ENCODE data around the gene OR2L8.
"Not testable (repeated sequence)": the region's sequence is repeated elsewhere in the genome, so short reads cannot be mapped to it uniquely, and the experiment has no call there.

Gene OR2L8, protein sequence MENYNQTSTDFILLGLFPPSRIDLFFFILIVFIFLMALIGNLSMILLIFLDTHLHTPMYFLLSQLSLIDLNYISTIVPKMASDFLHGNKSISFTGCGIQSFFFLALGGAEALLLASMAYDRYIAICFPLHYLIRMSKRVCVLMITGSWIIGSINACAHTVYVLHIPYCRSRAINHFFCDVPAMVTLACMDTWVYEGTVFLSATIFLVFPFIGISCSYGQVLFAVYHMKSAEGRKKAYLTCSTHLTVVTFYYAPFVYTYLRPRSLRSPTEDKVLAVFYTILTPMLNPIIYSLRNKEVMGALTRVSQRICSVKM

DNA sequence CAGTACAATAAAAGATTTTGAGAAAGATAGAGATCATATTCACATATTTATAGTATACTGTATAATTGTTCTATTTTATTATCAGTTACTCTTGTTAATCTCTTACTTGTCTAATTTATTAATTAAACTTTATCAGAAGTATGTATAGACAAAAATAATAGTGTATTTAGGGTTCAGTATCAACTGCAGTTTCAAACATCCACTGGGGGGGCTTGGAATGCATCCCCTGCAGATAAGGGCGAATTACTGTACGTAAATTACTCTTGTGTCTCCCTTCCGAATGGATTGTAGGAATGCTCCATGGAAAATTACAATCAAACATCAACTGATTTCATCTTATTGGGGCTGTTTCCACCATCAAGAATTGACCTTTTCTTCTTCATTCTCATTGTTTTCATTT lies at the start of gene OR2L8:
Gene OR2L8, plus strand, starts transcription at position 301 of the 400 bp plus-strand sequence. Its CDS starts 0 bp downstream, at position 301.
- in situ Hi-C loops (cut with MboI; ENCODE audit: low sequenced_read_pairs): no loop called here

DNA sequence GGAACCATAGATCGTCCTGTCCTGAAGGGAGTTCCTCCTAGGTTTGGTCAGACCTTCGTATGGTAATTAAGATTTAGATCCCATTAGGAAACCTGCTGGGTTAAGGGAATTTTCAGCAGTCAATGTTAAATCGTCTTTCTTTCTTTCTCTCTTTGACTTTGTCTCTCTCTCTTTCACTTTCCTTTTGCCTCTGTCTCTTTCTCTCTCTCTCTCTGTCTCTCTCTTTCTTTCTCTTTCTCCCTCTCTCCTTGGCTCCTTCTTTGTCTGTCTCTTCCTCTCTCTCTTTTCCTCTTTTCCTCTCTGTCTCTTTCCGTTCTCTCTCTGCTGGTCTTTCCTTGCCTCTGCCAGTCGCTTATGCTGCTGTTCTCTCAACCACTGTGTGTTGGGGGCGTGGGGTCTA lies 44.5 kb upstream of the OR2L8 start:
- in situ Hi-C loops (cut with MboI; ENCODE audit: low sequenced_read_pairs): no loop called here

DNA sequence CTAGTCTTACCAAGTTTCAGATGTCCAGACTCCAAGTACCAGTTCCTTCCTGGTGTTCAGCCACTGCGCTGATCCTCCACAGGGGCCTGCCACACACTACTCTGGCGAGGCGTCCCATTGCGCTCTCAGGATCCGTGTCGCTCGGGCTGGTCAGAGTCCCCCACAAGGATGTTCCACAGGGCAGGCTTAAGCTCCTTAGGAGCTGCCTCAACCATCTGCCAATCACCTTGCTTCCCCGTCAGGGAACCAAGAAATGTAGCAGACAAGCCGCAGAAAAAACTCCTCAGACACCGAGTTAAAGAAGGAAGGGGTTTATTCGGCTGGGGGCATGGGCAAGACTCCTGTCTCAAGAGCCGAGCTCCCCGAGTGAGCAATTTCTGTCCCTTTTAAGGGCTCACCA lies 43.5 kb upstream of the OR2L8 start:
- in situ Hi-C loops (cut with MboI; ENCODE audit: low sequenced_read_pairs): no loop called here

DNA sequence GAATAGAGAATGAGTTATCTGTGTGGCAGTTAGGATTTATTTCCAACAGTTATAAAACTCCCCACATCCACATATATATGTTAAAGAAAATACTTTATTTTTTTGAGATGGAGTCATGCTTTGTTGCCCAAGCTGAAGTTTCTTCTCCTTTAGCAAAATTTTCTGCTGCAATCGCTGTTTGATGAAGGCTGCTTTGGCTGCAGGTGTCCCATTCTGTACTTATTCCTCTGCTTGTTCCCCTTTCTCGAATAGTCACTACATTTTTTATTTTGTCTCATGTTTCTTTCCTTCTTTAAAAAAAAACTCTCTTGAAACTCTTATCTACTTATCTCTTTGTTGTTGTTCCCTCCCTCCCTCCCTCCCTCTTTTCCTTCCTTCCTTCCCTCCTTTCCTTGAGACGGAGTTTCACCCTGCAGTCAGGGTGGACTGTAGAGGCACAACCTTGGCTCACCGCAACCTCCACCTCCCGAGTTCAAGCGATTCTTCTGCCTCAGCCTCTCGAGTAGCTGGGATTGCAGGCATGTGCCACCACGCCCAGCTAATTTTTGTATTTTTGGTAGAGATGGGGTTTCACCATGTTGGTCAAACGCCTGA lies 42.7 kb upstream of the OR2L8 start:
- in situ Hi-C loops (cut with MboI; ENCODE audit: low sequenced_read_pairs): no loop called here

DNA sequence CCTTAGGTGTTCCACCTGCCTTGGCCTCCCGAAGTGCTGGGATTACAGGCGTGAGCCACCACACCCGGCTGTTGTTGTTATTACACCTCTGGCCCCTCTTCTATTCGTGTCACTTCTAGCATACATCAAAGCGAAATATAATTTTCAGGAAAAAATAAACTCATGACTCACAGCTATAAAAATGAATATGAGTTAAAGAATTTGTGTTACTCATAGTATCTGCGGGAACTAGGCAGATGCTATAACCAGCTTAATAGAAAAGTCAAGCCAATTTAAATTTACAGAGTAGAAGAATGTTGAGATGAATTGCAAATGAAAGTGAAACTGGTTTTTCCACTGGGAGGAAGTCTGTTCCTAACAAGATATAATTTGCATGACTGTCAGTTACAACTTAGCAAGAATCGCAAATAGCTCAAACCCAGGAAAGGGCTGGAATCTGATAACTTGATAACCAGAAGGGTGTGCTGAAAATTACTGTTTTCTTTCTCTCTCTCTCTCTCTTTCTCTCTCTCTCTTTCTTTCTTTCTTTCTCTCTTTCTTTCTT lies 42.1 kb upstream of the OR2L8 start:
- in situ Hi-C loops (cut with MboI; ENCODE audit: low sequenced_read_pairs): no loop called here

DNA sequence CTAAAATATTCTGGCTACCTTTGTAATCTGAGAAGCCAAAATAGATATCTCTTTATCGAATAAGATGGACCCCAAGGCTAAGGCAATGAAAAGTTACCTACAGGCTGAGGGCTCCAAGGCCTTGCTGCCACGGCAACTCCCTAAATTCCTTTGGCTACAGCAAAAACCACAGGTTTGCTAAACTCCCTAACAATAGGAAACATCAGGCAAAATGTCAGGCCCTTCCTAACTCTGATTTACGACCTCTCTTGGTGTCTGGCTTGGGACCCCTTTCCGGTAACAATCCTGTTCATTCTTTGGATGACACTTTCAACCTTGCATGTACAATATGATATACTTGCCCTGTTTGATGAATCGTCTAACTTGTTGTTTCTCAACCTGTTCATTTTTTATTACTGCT lies 39.9 kb upstream of the OR2L8 start:
- in situ Hi-C loops (cut with MboI; ENCODE audit: low sequenced_read_pairs): no loop called here

DNA sequence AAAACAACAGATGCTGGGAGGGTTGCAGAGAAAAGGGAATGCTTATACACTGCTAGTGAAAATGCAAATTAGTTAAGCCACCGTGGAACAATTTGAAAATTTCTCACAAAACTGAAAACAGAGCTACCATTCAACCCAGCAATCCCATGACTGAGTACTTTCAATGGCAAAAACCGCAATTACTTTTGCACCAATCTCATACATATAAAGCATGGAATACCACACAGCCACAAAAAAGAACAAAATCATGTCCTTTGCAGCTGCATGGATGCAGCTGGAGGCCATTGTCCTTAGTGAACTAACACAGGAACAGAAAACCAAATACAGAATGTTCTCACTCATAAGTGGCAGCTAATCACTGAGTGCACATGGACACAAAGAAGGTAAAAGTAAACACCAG lies 34.9 kb upstream of the OR2L8 start:
- in situ Hi-C loops (cut with MboI; ENCODE audit: low sequenced_read_pairs): no loop called here

DNA sequence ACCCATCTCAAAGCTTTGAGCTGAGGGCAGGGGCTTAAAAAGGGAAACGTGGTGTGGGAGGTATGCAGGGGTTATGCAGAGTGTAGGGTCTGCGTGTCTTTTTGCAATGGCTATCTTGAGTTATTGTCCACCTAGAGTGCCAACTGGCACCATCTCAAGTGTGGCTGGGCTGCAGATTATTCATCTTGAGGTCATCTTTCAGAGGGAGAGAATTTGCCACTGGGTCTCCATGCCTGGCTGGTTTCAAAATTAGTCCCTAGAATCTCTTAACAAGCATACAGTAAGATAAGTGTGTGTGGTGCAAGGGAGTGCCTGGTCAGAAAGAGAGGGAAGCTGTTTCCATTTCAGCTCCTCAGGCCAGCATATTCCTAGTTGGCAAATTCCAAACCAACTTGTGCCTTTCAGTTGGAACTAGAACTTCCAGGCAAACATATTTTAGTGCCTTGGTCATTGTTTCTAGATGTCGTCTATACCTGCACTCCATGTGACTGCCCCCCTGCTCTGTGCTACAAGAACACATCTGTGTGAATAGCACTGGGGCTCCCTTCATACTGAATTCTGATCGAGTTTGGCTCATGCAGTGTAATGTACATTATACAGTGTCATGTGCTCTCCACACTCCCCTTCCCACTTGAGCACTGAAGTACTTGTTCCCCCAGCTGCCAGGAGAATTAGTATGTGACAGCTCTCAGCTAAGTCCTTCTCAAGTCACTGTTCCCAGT lies 33.6 kb upstream of the OR2L8 start:
- in situ Hi-C loops (cut with MboI; ENCODE audit: low sequenced_read_pairs): no loop called here

DNA sequence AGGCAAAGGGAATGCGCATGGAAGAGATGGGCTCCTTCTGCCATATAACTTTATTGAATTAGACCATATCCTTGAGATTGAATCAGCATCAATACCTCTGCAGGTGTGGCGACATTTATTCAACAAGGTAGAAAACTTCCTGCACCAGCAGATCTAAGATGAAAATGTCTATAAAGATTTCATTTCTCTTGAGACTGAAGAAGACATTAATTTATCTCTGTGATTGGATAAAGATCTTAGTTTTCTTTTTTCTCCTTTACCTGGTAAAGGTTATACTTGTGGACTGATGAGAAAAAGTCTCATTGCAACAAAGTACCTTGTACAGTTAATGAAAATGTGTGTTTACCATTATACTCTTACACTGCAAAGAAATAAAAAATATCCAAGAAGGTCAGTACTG lies 28.7 kb upstream of the OR2L8 start, which contains the start of gene OR2T8:
Gene OR2T8, plus strand, starts transcription at position 301 of the 400 bp plus-strand sequence. CDS start 766 bp downstream, outside the sequence.
- in situ Hi-C loops (cut with MboI; ENCODE audit: low sequenced_read_pairs): no loop called here

DNA sequence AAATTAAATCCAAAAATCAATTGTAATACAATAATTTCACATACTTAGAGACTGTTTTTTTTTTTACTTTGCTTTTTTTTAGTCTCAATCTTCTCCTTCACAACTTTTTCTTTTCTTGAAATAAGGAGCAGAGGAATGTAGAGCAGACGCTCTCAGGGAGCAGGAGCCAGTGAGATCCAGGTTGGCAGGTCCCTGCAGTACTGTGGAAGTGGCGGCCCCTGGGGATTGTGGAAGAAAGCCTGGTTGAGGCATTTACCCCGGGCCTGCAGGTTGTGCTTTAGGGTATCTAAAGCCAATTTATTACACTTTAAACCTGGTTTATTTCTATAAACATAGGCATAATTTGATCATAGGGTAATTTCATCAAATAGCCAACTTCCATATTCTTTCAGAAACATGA lies 24.7 kb upstream of the OR2L8 start:
- in situ Hi-C loops (cut with MboI; ENCODE audit: low sequenced_read_pairs): no loop called here

DNA sequence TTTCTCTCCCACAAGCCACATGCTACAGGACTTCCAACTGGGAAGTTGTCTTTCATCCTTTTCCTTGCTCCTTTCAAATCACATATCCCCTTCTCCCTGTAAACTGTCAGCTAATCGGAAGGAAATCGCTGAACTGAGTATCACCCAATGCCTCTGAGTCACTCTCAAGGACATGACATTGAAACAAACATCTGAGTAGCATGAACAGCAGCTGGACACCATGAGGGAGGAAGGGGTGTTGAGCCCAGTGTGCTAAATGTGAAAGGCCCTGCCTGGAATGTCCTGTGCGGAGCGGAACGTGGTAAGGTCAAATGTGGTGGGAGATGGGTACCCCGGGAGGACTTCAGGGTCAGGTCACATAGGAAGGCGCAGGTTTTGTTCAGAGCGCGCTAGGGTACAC lies 23.8 kb upstream of the OR2L8 start, which contains the start of gene OR2AJ1:
Gene OR2AJ1, plus strand, starts transcription at position 22 of the 400 bp plus-strand sequence. CDS start 8,880 bp downstream, outside the sequence.
- in situ Hi-C loops (cut with MboI; ENCODE audit: low sequenced_read_pairs): no loop called here

DNA sequence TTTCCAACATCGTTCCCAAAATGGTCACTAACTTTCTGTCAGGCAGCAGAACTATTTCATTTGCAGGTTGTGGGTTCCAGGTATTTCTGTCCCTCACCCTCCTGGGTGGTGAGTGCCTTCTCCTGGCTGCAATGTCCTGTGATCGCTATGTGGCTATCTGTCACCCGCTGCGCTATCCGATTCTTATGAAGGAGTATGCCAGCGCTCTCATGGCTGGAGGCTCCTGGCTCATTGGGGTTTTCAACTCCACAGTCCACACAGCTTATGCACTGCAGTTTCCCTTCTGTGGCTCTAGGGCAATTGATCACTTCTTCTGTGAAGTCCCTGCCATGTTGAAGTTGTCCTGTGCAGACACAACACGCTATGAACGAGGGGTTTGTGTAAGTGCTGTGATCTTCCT lies 14.7 kb upstream of the OR2L8 start:
- in situ Hi-C loops (cut with MboI; ENCODE audit: low sequenced_read_pairs): no loop called here

DNA sequence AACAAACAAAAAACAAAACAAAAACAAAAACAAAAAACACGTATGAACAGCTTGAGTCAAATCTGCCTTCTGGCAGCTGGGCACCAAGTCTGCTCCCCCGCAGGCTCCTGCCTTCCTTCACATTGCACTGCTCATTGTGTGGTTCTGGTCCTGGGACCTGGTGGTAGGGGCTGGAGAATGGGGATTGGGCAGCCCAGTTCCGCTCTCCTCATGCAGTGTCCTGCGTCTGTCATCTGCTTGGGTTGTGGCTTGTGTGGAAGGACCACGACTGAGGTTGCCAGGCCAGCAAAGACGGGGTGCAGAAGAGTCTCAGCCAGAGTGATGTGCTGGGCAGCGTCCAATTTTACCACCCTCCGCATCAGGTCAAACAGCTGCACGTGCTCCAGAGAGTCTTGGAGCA lies 12.9 kb upstream of the OR2L8 start:
- in situ Hi-C loops (cut with MboI; ENCODE audit: low sequenced_read_pairs): no loop called here

DNA sequence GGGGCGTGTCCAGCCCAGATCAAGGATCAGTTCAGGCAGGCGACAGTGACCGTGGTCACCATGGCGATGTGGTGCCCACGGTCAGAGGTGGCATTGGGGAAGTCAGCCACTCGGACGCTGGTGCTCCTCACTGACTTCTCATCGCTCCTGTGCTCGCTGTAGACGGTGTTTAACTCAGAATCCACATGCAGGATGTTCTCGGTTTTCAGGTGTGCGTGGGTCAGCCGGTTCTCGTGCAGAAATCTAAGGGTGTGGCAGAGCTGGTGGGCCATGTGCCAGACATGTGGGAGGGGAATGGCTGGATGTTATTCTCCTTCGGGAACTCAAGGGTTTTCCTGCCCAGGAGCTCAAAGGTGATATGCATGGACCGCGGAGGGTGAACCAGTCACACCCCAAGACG lies 12.2 kb upstream of the OR2L8 start:
- in situ Hi-C loops (cut with MboI; ENCODE audit: low sequenced_read_pairs): no loop called here

DNA sequence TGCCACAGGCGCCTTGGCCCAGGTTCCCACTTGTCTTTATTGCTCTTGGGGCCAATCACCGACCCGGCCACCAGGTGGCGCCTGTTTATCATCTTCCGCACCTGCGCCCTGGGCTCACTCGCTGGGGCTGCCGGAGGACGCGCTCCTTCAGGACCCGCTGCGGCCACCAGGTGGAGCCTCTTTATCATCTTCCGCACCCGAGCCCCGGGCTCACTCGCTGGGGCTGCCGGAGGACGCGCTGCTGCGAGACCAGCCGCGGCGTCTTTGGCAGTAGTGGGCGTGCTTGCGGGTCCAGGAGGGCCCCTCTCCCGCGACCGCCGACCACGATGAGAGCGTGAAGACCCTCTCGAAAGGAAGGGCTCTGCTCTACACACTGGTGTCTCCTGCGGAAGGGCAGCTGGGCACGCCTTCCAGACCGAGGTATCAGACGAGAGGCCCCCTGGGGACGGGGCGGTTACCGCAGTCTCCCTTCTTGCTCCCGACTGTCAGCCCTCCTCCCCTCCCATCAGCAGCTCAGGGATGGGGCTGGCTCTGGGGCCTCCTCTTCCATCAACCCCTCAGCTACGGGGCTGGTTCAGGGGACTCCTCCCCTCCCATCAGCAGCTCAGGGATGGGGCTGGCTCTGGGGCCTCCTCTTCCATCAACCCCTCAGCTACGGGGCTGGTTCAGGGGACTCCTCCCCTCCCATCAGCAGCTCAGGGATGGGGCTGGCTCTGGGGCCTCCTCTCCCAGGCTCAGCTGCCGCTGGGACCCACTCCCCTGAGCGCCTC lies 11.5 kb upstream of the OR2L8 start:
- in situ Hi-C loops (cut with MboI; ENCODE audit: low sequenced_read_pairs): not testable (repeated sequence)

DNA sequence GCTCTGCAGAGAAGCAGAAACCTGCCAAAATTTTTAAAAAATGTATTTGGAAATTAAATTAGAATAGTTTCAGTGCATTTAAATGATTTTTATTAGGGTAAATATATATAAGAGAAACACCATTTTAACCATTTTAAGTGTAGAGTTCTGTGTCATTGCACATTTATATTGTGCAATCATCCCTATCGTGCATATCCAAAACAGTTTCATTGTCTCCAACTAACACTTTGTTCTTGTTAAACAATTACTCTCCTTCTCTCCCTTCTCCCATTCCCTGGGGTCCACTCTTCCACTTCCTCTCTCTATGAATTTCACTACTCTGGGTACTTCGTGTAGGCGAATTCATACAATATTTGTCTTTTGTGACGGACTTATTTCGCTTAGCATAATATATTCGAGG lies 6.0 kb upstream of the OR2L8 start:
- in situ Hi-C loops (cut with MboI; ENCODE audit: low sequenced_read_pairs): no loop called here

DNA sequence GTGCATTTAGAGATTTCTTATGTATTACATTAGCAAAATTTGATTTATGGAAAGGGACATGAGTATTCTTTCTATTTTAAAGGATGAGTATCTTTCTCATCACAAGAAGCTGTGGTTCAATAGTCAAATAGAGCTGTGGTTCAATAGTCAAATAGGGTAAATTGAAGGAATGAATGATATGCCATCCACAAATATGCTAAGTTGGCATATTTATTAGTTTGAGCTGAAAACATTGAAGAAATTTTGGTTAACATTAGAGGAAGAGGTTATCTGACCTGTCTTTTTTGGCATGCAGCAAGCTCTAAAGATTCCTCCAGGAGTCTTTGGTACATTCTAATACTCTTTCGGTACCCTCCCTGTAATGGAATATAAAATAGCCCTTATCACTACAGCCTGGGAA lies 4.8 kb downstream of the OR2L8 start:
- in situ Hi-C loops (cut with MboI; ENCODE audit: low sequenced_read_pairs): no loop called here

DNA sequence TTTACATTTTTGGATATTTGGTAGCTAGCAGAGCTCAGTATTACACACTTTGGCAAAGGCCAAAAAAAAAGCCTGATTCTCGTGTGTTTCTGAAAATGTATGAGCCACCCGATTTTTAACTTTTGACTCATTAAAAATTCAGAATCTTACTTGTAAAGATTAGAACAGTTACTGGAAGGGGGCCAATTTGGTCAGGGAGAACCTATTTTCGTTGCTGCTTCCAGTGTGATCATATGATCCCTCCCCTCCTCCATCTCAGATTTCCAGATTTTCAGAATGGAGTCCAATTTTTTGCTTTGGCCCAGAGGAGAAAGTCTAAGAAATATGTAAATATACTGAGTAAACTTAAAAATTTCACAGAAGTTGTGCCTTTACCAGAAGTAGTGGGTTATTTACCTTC lies 13.1 kb downstream of the OR2L8 start:
- in situ Hi-C loops (cut with MboI; ENCODE audit: low sequenced_read_pairs): no loop called here

DNA sequence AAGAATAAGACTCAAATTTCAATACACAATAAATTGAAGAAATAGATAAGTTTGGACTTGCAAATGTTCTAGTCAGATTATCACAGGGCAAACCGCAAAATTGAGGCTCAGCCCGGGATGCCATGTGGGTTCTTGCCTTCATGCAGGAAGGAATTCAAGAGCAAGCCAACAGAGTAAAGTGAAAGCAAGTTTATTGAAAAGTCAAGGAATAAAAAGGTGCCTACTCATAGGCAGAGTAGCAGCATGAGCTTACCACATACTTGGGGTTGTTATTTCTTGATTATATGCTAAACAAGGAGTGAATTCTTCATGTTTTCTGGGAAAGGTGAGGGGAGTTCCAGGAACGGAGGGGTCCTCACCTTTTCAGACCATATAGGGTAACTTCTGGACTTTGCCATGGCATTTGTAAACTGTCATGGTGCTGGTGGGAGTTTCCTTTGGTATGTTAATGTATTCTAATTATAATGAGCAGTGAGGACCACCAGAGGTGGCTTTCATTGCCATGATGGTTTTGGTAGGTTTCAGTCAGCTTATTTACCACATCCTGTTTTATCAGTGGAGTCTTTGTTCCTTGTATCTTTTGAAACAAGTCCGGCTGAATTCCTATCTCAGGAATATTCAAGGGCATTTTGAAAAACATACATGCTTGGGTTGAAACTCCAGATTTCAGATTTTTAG lies 14.4 kb downstream of the OR2L8 start:
- in situ Hi-C loops (cut with MboI; ENCODE audit: low sequenced_read_pairs): no loop called here

DNA sequence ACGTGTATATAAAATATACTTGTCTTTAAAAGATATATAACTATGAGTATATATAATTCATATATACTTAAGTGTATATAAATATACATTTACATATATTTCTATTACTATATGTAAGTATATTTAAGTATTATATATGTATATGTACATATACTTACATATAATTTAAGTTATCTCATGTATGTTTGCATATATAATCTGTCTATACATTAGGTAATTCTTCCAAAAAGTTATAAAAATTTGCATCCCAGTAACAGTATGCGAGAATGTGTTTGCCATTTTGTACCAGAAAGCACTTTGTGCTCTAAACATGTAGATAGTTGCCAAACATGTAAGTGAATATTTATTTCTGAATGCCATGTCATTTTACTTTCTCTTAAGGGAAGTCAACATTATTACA lies 16.3 kb downstream of the OR2L8 start, which contains the start of gene OR2AK2:
Gene OR2AK2, plus strand, starts transcription at position 301 of the 400 bp plus-strand sequence. CDS start 144 bp downstream, outside the sequence.
- in situ Hi-C loops (cut with MboI; ENCODE audit: low sequenced_read_pairs): no loop called here

Measured in HL-60/S4 (cell line).